HepG2 (cell line): ENCODE data around the gene BMP6. TPM values are rescaled to one million over a fixed set of nuclear protein-coding genes. Genes with fewer than 3 reads are reported as not detected.

Source experiments
- BCL6 ChIP-seq: IDR thresholded peaks from 2 replicates; pipeline ENCODE4 v1.6.1; 2016; ENCODE audit warnings: missing genetic modification reagents, missing compliant biosample characterization
- CAMTA2 ChIP-seq: sonication (generic); formaldehyde crosslinking; IDR thresholded peaks from 2 replicates; pipeline ENCODE4 v1.4.0; 2020; ENCODE audit warnings: mild to moderate bottlenecking, missing genetic modification reagents, borderline replicate concordance
- GPBP1L1 ChIP-seq: sonication (generic); formaldehyde crosslinking; IDR thresholded peaks from 2 replicates; pipeline ENCODE4 v1.5.0; 2020; ENCODE audit warnings: mild to moderate bottlenecking, missing genetic modification reagents
- NBN ChIP-seq: fragments of 450-650 bp; conservative IDR thresholded peaks from 2 replicates; pipeline ENCODE4 v1.6.1; 2017
- RNF219 ChIP-seq: sonication (generic); formaldehyde crosslinking; IDR thresholded peaks from 2 replicates; pipeline ENCODE4 v1.5.0; 2020; ENCODE audit warnings: mild to moderate bottlenecking, missing genetic modification reagents
- SALL2 ChIP-seq: sonication (generic); formaldehyde crosslinking; IDR thresholded peaks from 2 replicates; pipeline ENCODE4 v1.8.1; 2023; ENCODE audit warnings: mild to moderate bottlenecking, missing genetic modification reagents, inconsistent platforms
- THAP7 ChIP-seq: sonication (generic); formaldehyde crosslinking; IDR thresholded peaks from 2 replicates; pipeline ENCODE4 v1.8.1; 2023; ENCODE audit warnings: mild to moderate bottlenecking, missing genetic modification reagents
- ZBTB10 ChIP-seq: sonication (generic); formaldehyde crosslinking; IDR thresholded peaks from 2 replicates; pipeline ENCODE4 v1.4.0; 2020; ENCODE audit warnings: missing genetic modification reagents, borderline replicate concordance
- ZHX1 ChIP-seq: sonication (generic); formaldehyde crosslinking; IDR thresholded peaks from 2 replicates; pipeline ENCODE4 v1.8.1; 2022; ENCODE audit warnings: low read depth, mild to moderate bottlenecking, missing genetic modification reagents
- ZNF280B ChIP-seq: sonication (generic); formaldehyde crosslinking; IDR thresholded peaks from 2 replicates; pipeline ENCODE4 v1.5.0; 2020; ENCODE audit warnings: missing genetic modification reagents, mild to moderate bottlenecking, borderline replicate concordance
- ZNF550 ChIP-seq: sonication (generic); formaldehyde crosslinking; IDR thresholded peaks from 2 replicates; pipeline ENCODE4 v1.4.0; 2020; ENCODE audit warnings: mild to moderate bottlenecking, missing genetic modification reagents, borderline replicate concordance
- ZXDC ChIP-seq: sonication (generic); formaldehyde crosslinking; IDR thresholded peaks from 2 replicates; pipeline ENCODE4 v1.5.0; 2020; ENCODE audit warnings: mild to moderate bottlenecking, missing genetic modification reagents
- polyA plus RNA-seq, 8 experiments: library from polyadenylated mRNA; depleted of rRNA in 3 of 8; stranded (reverse) in 7 of 8; unstranded in 1 of 8; fragments of >200 nt; fragmentation: Illumina TruSeq in 4 of 8; extraction: Trizol in 4 of 8; gene quantifications; 2 replicates each; pipeline versions ENCODE4 v1.2.1 to v1.2.3, GENCODE V29; 2011 to 2016; ENCODE audit warnings: low read depth in 4 of 8, missing spikeins in 1 of 8, mixed read lengths in 1 of 8; ENCODE audit not compliant: insufficient read depth in 1 of 8
- total RNA-seq, 5 experiments: library from RNA; depleted of rRNA; stranded (reverse); fragments of >200 nt; fragmentation: Illumina TruSeq; extraction: Trizol; gene quantifications; 2 replicates each; pipeline ENCODE4 v1.2.3, GENCODE V29; 2016; ENCODE audit warnings: low read depth in 1 of 5

BMP6 gene
- total and polyA plus RNA-seq, 2 of the 13 experiments (the other 11 are each of a cell fraction or from before 2014, with no cell fraction given), result 0.09 to 0.18 TPM

GRCh38 chr6:7697820-7698623, 27.9 kb upstream of the BMP6 start (continued):
- TF ChIP-seq ZNF280B (CRISPR knock-in tag) (no peak), ZNF550 (CRISPR knock-in tag) (no peak), GPBP1L1 (CRISPR knock-in tag) (no peak), NBN (no peak), BCL6 (CRISPR knock-in tag) (peak; percentile 52; the same call in 1 of the 2 replicates), ZHX1 (CRISPR knock-in tag) (no peak), CAMTA2 (no peak), SALL2 (CRISPR knock-in tag) (no peak; the same call in 1 of the 2 replicates), ZBTB10 (CRISPR knock-in tag) (no peak; the same call in 1 of the 2 replicates), THAP7 (CRISPR knock-in tag) (no peak), ZXDC (no peak), RNF219 (CRISPR knock-in tag) (no peak)
